GM23248 (cell line): ENCODE measurements around the gene RNF20. TPM values are rescaled to one million over a fixed set of nuclear protein-coding genes. Genes with fewer than 3 reads are reported as not detected.

Experiments
- DNase-seq: peaks from one replicate; pipeline ENCODE4 v3.0.0-alpha.2; 2015
- H2AFZ ChIP-seq: fragments of 200-600 bp; sonication (generic); 2 replicates; pipeline ENCODE4 v1.6.1; 2016; ENCODE audit warnings: antibody characterized with exemption
- H3F3A ChIP-seq: fragments of 200-600 bp; sonication (generic); 2 replicates; pipeline ENCODE4 v1.6.1; 2016; ENCODE audit warnings: mild to moderate bottlenecking, antibody characterized with exemption, mixed run types; ENCODE audit not compliant: insufficient read depth
- H3K27ac ChIP-seq: fragments of 200-600 bp; sonication (generic); 2 replicates; pipeline ENCODE4 v1.5.1; 2016; ENCODE audit warnings: mild to moderate bottlenecking
- H3K27me3 ChIP-seq: fragments of 200-600 bp; sonication (generic); replicated peaks from 2 replicates; pipeline ENCODE4 v1.6.1; 2016; ENCODE audit warnings: mild to moderate bottlenecking; ENCODE audit not compliant: insufficient read depth
- H3K36me3 ChIP-seq: fragments of 200-600 bp; sonication (generic); 2 replicates; pipeline ENCODE4 v1.6.1; 2016; ENCODE audit warnings: low read depth, mild to moderate bottlenecking
- H3K4me1 ChIP-seq: fragments of 200-600 bp; sonication (generic); 2 replicates; pipeline ENCODE4 v1.6.1; 2016; ENCODE audit warnings: mild to moderate bottlenecking; ENCODE audit not compliant: insufficient read depth
- H3K4me2 ChIP-seq: fragments of 200-600 bp; sonication (generic); one replicate; pipeline ENCODE4 v1.6.1; 2016; ENCODE audit warnings: mild to moderate bottlenecking; ENCODE audit not compliant: unreplicated experiment
- H3K4me3 ChIP-seq: fragments of 200-600 bp; sonication (generic); 2 replicates; pipeline ENCODE4 v1.5.1; 2016; ENCODE audit warnings: mild to moderate bottlenecking
- H3K79me2 ChIP-seq: fragments of 200-600 bp; sonication (generic); 2 replicates; pipeline ENCODE4 v1.6.1; 2016; ENCODE audit warnings: mild to moderate bottlenecking; ENCODE audit not compliant: insufficient read depth
- H3K9ac ChIP-seq: fragments of 200-600 bp; sonication (generic); 2 replicates; pipeline ENCODE4 v1.6.1; 2016; ENCODE audit warnings: mild to moderate bottlenecking
- H3K9me2 ChIP-seq: fragments of 200-600 bp; sonication (generic); 2 replicates; pipeline ENCODE4 v1.6.1; 2016; ENCODE audit warnings: mixed run types, mild to moderate bottlenecking, moderate library complexity; ENCODE audit not compliant: insufficient read depth
- H3K9me3 ChIP-seq: fragments of 200-600 bp; sonication (generic); one replicate; pipeline ENCODE4 v1.6.1; 2017; ENCODE audit warnings: low read depth
- H4K20me1 ChIP-seq: fragments of 200-600 bp; sonication (generic); 2 replicates; pipeline ENCODE4 v1.6.0; 2016; ENCODE audit not compliant: insufficient read depth
- EZH2 ChIP-seq: fragments of 200-600 bp; sonication (generic); IDR thresholded peaks from 2 replicates; pipeline ENCODE4 v1.6.1; 2018; ENCODE audit warnings: antibody characterized with exemption, mild to moderate bottlenecking; ENCODE audit not compliant: insufficient read depth, poor library complexity, severe bottlenecking
- EZH2phosphoT487 ChIP-seq: fragments of 200-600 bp; sonication (generic); IDR thresholded peaks from 2 replicates; pipeline ENCODE4 v1.6.1; 2018; ENCODE audit warnings: antibody characterized with exemption, moderate library complexity, mild to moderate bottlenecking, low read depth; ENCODE audit not compliant: insufficient read depth
- WGBS, 2 experiments: methylation state at CpG; one replicate each; pipeline ENCODE4 v1.1.6; 2015 to 2017; ENCODE audit warnings: low lambda C conversion rate in 2 of 2, low coverage in 1 of 2; ENCODE audit errors: missing lambda C conversion rate in 2 of 2; 5-methylcytosine and 5-hydroxymethylcytosine counted together
- in situ Hi-C: fragments of 300-500 bp; cut with MboI; formaldehyde crosslinking; loops from 2 replicates; pipeline ENCODE4 v1.15.0; 2020
- polyA plus RNA-seq: library from polyadenylated mRNA; unstranded; fragments of >200 nt; fragmentation: Nextera tagmentation; extraction: Ambion mirVana; gene quantifications from 2 replicates; pipeline ENCODE4 v1.2.1, GENCODE V29; 2016
- total RNA-seq: library from RNA; depleted of rRNA; stranded (reverse); fragments of >200 nt; shearing (Covaris generic); gene quantifications from 2 replicates; pipeline ENCODE4 v1.2.3, GENCODE V29; 2014

RNF20 gene
- total and polyA plus RNA-seq, 2 experiments from 2014 or later = 26.3 to 34.3 TPM

GRCh38 chr9:101524371-101524770 lies 9.3 kb upstream of the RNF20 start:
- no peak overlapping the region for H3K4me2 ChIP-seq
- no peaks in the 10 kb centered on the region for H3K9me3 ChIP-seq
- no peak overlapping the region for H3K4me3 ChIP-seq
- H3K4me1 ChIP-seq = no peaks in the 10 kb centered on the region
- no peaks in the 10 kb centered on the region for H3K36me3 ChIP-seq
- no peaks in the 10 kb centered on the region for H3K79me2 ChIP-seq
- in situ Hi-C loops = no loop called here
- no peak for DNase-seq
- TF ChIP-seq EZH2 (no peak), EZH2phosphoT487 (no peak)
- no peaks in the 10 kb centered on the region for H4K20me1 ChIP-seq
- 80 to 86% methylated on average over 6 of the region's 6 CpGs for WGBS, 2 experiments
- no peaks in the 10 kb centered on the region for H3K27me3 ChIP-seq
- H3K9ac ChIP-seq = no peak overlapping the region
- H3K9me2 ChIP-seq = no peaks in the 10 kb centered on the region
- no peak overlapping the region for H3K27ac ChIP-seq
- no peaks in the 10 kb centered on the region for H3F3A ChIP-seq
- no peak overlapping the region for H2AFZ ChIP-seq

GRCh38 chr9:101527066-101527465 lies 6.6 kb upstream of the RNF20 start:
- Histone ChIP-seq H3K4me3 (no peak overlapping the region), H3K4me2 (no peak overlapping the region), H3F3A (no peaks in the 10 kb centered on the region), H3K36me3 (no peaks in the 10 kb centered on the region), H3K27me3 (no peaks in the 10 kb centered on the region), H3K9me2 (no peaks in the 10 kb centered on the region), H3K9ac (no peak overlapping the region), H3K9me3 (no peaks in the 10 kb centered on the region), H2AFZ (no peak overlapping the region), H3K4me1 (no peaks in the 10 kb centered on the region), H3K27ac (no peak overlapping the region), H3K79me2 (no peaks in the 10 kb centered on the region), H4K20me1 (no peaks in the 10 kb centered on the region)
- peak; percentile 46 for DNase-seq
- no peak for TF ChIP-seq EZH2phosphoT487
- in situ Hi-C loops = loop anchor here (5.0 kb wide), 1 partner anchor 70 kb away; no protein-coding TSS in a partner anchor
- WGBS, 2 experiments = 75 to 82% methylated on average over 6 of the region's 6 CpGs

GRCh38 chr9:101528015-101528414 lies 5.6 kb upstream of the RNF20 start:
- Histone ChIP-seq H3K9me3 (no peaks in the 10 kb centered on the region), H4K20me1 (no peaks in the 10 kb centered on the region), H3K4me3 (no peak overlapping the region), H3K79me2 (no peaks in the 10 kb centered on the region), H3K9me2 (no peaks in the 10 kb centered on the region), H3K27ac (no peak overlapping the region), H3K4me1 (no peaks in the 10 kb centered on the region), H3F3A (no peaks in the 10 kb centered on the region; the same call in 1 of the 2 replicates), H2AFZ (no peak overlapping the region), H3K36me3 (no peaks in the 10 kb centered on the region), H3K27me3 (no peaks in the 10 kb centered on the region), H3K4me2 (no peak overlapping the region), H3K9ac (no peak overlapping the region)
- no peak for TF ChIP-seq EZH2
- no peak for TF ChIP-seq EZH2phosphoT487
- no peak for DNase-seq
- in situ Hi-C loops = loop anchor here (5.0 kb wide), 1 partner anchor 71 kb away; no protein-coding TSS in a partner anchor

GRCh38 chr9:101530076-101530711 lies 3.5 kb upstream of the RNF20 start:
- H3K9me2 ChIP-seq = no peaks in the 10 kb centered on the region
- peaks cover 13% of the 10 kb centered on the region for H3K79me2 ChIP-seq
- H3K9me3 ChIP-seq = no peaks in the 10 kb centered on the region
- H3F3A ChIP-seq = peaks cover 9% of the 10 kb centered on the region
- peak; percentile 82 for DNase-seq
- WGBS, 2 experiments = 18 to 19% methylated on average over 6 of the region's 6 CpGs
- TF ChIP-seq EZH2phosphoT487 = no peak
- TF ChIP-seq EZH2 = no peak
- peaks cover 9% of the 10 kb centered on the region; the same call in 1 of the 2 replicates for H3K4me1 ChIP-seq
- no peak overlapping the region for H2AFZ ChIP-seq
- no peak overlapping the region for H3K9ac ChIP-seq
- H4K20me1 ChIP-seq = no peaks in the 10 kb centered on the region
- H3K27ac ChIP-seq = no peak overlapping the region
- no peaks in the 10 kb centered on the region for H3K27me3 ChIP-seq
- no peak overlapping the region for H3K4me3 ChIP-seq
- no peak overlapping the region for H3K4me2 ChIP-seq
- no peaks in the 10 kb centered on the region for H3K36me3 ChIP-seq
- in situ Hi-C loops = no loop called here

- Histone ChIP-seq H3F3A (peaks cover 16% of the 10 kb centered on the region), H4K20me1 (peaks cover 4% of the 10 kb centered on the region; the same call in 1 of the 2 replicates), H3K27me3 (no peaks in the 10 kb centered on the region), H3K9me2 (no peaks in the 10 kb centered on the region), H3K4me2 (peak overlapping the region; percentile 52), H3K79me2 (peaks cover 53% of the 10 kb centered on the region), H3K9ac (no peak overlapping the region), H3K36me3 (peaks cover 4% of the 10 kb centered on the region; the same call in 1 of the 2 replicates), H3K4me3 (no peak overlapping the region), H2AFZ (no peak overlapping the region), H3K4me1 (peaks cover 24% of the 10 kb centered on the region), H3K27ac (0 out of 2 replicates have a peak overlapping the region, but pooled peaks have one; percentile 25), H3K9me3 (no peaks in the 10 kb centered on the region)
- in situ Hi-C loops = no loop called here
- DNase-seq = peak; percentile 71
- TF ChIP-seq EZH2phosphoT487 (no peak), EZH2 (no peak)
Observed at GRCh38 chr9:101536351-101536750, 2.7 kb downstream of the RNF20 start.
